H1 (cell line): Measurements from ENCODE around the gene OGDHL. TPM values are rescaled to one million over a fixed set of nuclear protein-coding genes. Genes with fewer than 3 reads are reported as not detected.

Source experiments
- CHD2 ChIP-seq: IDR thresholded peaks from 2 replicates; pipeline ENCODE4 v1.6.1; 2012; ENCODE audit warnings: low read length, improper control_type of control experiment
- TBP ChIP-seq: IDR thresholded peaks from 2 replicates; pipeline ENCODE4 v1.6.1; 2011; ENCODE audit warnings: low read depth, low read length, improper control_type of control experiment
- USF2 ChIP-seq: IDR thresholded peaks from 2 replicates; pipeline ENCODE4 v1.6.1; 2011; ENCODE audit warnings: low read length, improper control_type of control experiment
- polyA plus RNA-seq, 7 experiments: library from polyadenylated mRNA; depleted of rRNA in 3 of 7; stranded (reverse) in 5 of 7; unstranded in 2 of 7; fragments of >200 nt in 5 of 7; fragments of 200-250 nt in 2 of 7; gene quantifications; 1 replicate in 5 of 7; 2 replicates in 1 of 7; 4 replicates in 1 of 7; pipeline versions ENCODE4 v1.2.1 to v1.2.3, GENCODE V29; 2011 to 2013; ENCODE audit warnings: missing spikeins in 2 of 7, mixed read lengths in 2 of 7
- total RNA-seq: library from RNA; stranded (reverse); fragmentation: NEBNext Ultra II Directional; extraction: Animal tissue kit (Norgen Biotek cat#: 25700); gene quantifications from 2 replicates; pipeline ENCODE4 v1.2.1, GENCODE V29; 2021

Gene OGDHL
- total and polyA plus RNA-seq, 2 of the 8 experiments (the other 6 are each of a cell fraction or from before 2014, with no cell fraction given), result 16.1 to 16.6 TPM

- TF ChIP-seq TBP (no peak), USF2 (no peak), CHD2 (no peak)
Observed at GRCh38 chr10:49776851-49777250, 14.7 kb upstream of the OGDHL start (continued).
